HFF-Myc (cell line): Measurements from ENCODE around the gene CCND3.

ENCODE experiments used
- DNase-seq: peaks from one replicate; pipeline ENCODE4 v3.0.0-alpha.2; 2011; ENCODE audit warnings: low read depth; ENCODE audit errors: extremely low read depth
- H3K4me3 ChIP-seq: replicated peaks from 2 replicates; pipeline ENCODE4 v1.5.1; 2011; ENCODE audit warnings: low read depth, mild to moderate bottlenecking, control low read depth, low read length
- CTCF ChIP-seq: IDR thresholded peaks from 2 replicates; pipeline ENCODE4 v1.5.1; 2012; ENCODE audit warnings: mild to moderate bottlenecking, low read depth, low read length, control low read depth; ENCODE audit errors: missing control alignments

CCND3 gene

GRCh38 chr6:41935685-41936072 is 5.9 kb downstream of the CCND3 start:
- H3K4me3 ChIP-seq: no peak overlapping the region
- no peak for TF ChIP-seq CTCF
- DNase-seq: no peak

GRCh38 chr6:41935193-41935574 is 6.4 kb downstream of the CCND3 start:
- no peak for TF ChIP-seq CTCF
- no peak overlapping the region for H3K4me3 ChIP-seq
- no peak for DNase-seq

DNA sequence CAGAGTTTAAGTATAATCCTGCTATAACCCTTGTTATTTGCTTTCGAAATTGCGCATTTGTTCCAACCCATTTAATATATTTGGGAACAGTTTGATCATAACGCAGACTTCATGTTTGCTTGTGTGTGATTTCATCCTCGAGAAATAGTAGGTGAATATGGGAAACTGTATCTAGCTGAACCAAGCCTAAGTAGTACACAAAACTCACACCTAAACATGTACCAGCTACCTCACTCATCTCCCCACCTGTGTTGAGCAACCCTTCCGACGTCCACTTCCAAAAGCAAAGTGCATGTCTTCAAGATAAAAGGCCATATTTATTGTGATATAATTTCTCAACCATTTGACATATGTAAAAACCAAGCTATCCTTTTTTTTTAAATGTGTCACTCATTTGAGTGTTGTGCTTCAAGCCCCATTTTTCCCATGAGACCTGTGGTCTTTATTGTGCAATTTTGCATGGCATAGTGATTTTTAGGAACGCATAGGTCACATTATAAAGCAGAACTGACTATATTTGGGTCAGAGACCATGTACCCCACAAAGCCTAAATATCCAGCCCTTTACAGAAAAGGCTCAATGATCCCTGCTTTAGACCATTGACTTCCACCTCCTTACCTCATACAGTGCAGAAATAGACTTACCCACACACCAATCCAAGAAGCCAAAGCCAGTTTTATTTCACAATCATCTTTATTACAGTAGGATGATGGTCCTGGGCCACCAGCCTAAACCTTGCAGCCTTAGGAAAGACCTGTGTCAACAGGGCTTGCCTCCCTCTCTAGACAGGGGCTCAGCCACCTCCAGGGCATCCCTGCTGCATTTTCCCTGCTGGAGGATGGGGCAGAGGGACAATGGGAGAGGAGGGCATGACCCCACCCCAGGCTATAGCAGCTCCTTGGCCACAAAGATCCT is 7.1 kb downstream of the CCND3 start:
- TF ChIP-seq CTCF: no peak
- no peak for DNase-seq
- H3K4me3 ChIP-seq: no peak overlapping the region

DNA sequence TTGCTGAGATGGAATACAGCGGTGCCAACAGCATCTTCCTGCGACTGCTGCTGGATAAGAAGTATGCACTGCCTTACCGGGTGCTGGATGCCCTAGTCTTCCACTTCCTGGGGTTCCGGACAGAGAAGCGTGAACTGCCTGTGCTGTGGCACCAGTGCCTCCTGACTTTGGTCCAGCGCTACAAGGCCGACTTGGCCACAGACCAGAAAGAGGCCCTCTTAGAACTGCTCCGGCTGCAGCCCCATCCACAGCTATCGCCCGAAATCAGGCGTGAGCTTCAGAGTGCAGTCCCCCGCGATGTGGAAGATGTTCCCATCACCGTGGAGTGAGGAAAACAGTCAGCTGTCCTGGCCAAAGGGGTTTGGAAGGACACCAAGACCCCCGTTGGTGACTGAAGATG is 9.2 kb downstream of the CCND3 start:
- no peak for TF ChIP-seq CTCF
- DNase-seq: no peak
- H3K4me3 ChIP-seq: no peak overlapping the region

GRCh38 chr6:41931792-41932191 is 9.8 kb downstream of the CCND3 start:
- no peak for TF ChIP-seq CTCF
- H3K4me3 ChIP-seq: no peak overlapping the region

DNA sequence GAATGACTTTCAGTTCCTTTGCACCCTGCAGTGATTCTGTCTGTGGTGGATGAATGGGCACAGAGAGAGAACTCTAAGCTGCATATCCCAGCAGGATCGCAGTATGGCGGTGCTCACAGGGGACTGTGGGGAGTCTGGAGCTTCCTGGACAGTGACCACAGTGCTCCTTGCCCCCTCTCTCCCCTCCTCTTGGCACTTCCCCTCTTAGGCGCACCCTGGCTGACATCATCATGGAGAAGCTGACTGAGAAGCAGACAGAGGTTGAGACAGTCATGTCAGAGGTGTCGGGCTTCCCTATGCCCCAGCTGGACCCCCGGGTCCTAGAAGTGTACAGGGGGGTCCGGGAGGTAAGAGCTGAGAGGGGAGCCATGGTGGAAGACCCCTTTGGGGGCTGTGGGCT is 11.7 kb downstream of the CCND3 start:
- DNase-seq: no peak
- H3K4me3 ChIP-seq: no peak overlapping the region
- TF ChIP-seq CTCF: no peak

More at GRCh38 chr6:41931792-41932191, 9.8 kb downstream of the CCND3 start:
- no peak for DNase-seq
